H9 (cell line): ENCODE results near the gene DENND1A. TPM values are rescaled to one million over a fixed set of nuclear protein-coding genes. Genes with fewer than 3 reads are reported as not detected.

Source experiments
- DNase-seq: peaks from one replicate; pipeline ENCODE4 v3.0.0-alpha.2; 2017
- H2AFZ ChIP-seq: one replicate; pipeline ENCODE4 v1.6.1; 2013; ENCODE audit warnings: mild to moderate bottlenecking, low read length, control low read depth, moderate library complexity
- H2AK5ac ChIP-seq: 2 replicates; pipeline ENCODE4 v1.6.1; 2013; ENCODE audit warnings: low read length, control low read depth, mixed read lengths; ENCODE audit not compliant: insufficient read length
- H2BK120ac ChIP-seq: one replicate; pipeline ENCODE4 v1.6.1; 2013; ENCODE audit warnings: low read depth, mild to moderate bottlenecking, low read length, control low read depth, inconsistent platforms; ENCODE audit not compliant: poor library complexity, severe bottlenecking
- H2BK12ac ChIP-seq: 2 replicates; pipeline ENCODE4 v1.6.1; 2013; ENCODE audit warnings: low read length, control low read depth, mixed read lengths, low read depth; ENCODE audit not compliant: insufficient read length
- H2BK15ac ChIP-seq: 2 replicates; pipeline ENCODE4 v1.6.1; 2013; ENCODE audit warnings: low read depth, low read length, control low read depth
- H2BK20ac ChIP-seq: one replicate; pipeline ENCODE4 v1.6.1; 2013; ENCODE audit warnings: low read depth, mild to moderate bottlenecking, low read length, control low read depth, inconsistent platforms; ENCODE audit not compliant: poor library complexity, severe bottlenecking
- H2BK5ac ChIP-seq: 2 replicates; pipeline ENCODE4 v1.6.1; 2013; ENCODE audit warnings: low read length, control low read depth, mixed read lengths; ENCODE audit not compliant: insufficient read length
- H3K14ac ChIP-seq: 2 replicates; pipeline ENCODE4 v1.6.1; 2013; ENCODE audit warnings: low read length, control low read depth; ENCODE audit not compliant: insufficient read depth
- H3K18ac ChIP-seq: 2 replicates; pipeline ENCODE4 v1.6.1; 2013; ENCODE audit warnings: low read depth, mild to moderate bottlenecking, mixed read lengths, low read length, control low read depth; ENCODE audit not compliant: insufficient read length
- H3K23ac ChIP-seq: 2 replicates; pipeline ENCODE4 v1.6.1; 2013; ENCODE audit warnings: low read length, control low read depth, mixed read lengths, low read depth; ENCODE audit not compliant: insufficient read length
- H3K23me2 ChIP-seq: 2 replicates; pipeline ENCODE4 v1.6.1; 2013; ENCODE audit warnings: low read depth, mild to moderate bottlenecking, mixed read lengths, low read length, control low read depth; ENCODE audit not compliant: insufficient read length, poor library complexity, severe bottlenecking
- H3K27ac ChIP-seq: 2 replicates; pipeline ENCODE4 v1.5.1; 2013; ENCODE audit warnings: low read length, control low read depth, mixed read lengths, low read depth; ENCODE audit not compliant: insufficient read length
- H3K27me3 ChIP-seq: 2 replicates; pipeline ENCODE4 v1.6.1; 2013; ENCODE audit warnings: low read length, control low read depth, inconsistent platforms; ENCODE audit not compliant: insufficient read depth
- H3K4ac ChIP-seq: 2 replicates; pipeline ENCODE4 v1.6.1; 2013; ENCODE audit warnings: low read depth, mild to moderate bottlenecking, control low read depth, inconsistent platforms, low read length, moderate library complexity
- H3K4me1 ChIP-seq: 2 replicates; pipeline ENCODE4 v1.6.1; 2013; ENCODE audit warnings: low read length, control low read depth, inconsistent platforms; ENCODE audit not compliant: insufficient read depth
- H3K4me2 ChIP-seq: 2 replicates; pipeline ENCODE4 v1.6.1; 2013; ENCODE audit warnings: low read length, control low read depth, mixed read lengths; ENCODE audit not compliant: insufficient read length, insufficient read depth
- H3K56ac ChIP-seq: 2 replicates; pipeline ENCODE4 v1.6.1; 2013; ENCODE audit warnings: low read depth, mild to moderate bottlenecking, mixed read lengths, low read length, control low read depth; ENCODE audit not compliant: insufficient read length
- H3K79me1 ChIP-seq: 2 replicates; pipeline ENCODE4 v1.6.1; 2013; ENCODE audit warnings: low read depth, mild to moderate bottlenecking, moderate library complexity, low read length, control low read depth, inconsistent platforms; ENCODE audit not compliant: insufficient read depth, poor library complexity, severe bottlenecking
- H3K79me2 ChIP-seq: 2 replicates; pipeline ENCODE4 v1.6.1; 2013; ENCODE audit warnings: low read length, control low read depth, inconsistent platforms; ENCODE audit not compliant: insufficient read depth
- H3K9ac ChIP-seq: 2 replicates; pipeline ENCODE4 v1.6.1; 2013; ENCODE audit warnings: low read length, control low read depth, mixed read lengths; ENCODE audit not compliant: insufficient read length; ENCODE audit errors: extremely low read depth
- H3K9me3 ChIP-seq: one replicate; pipeline ENCODE4 v1.6.1; 2013; ENCODE audit warnings: low read depth, low read length, inconsistent platforms; ENCODE audit not compliant: control insufficient read depth
- H3T11ph ChIP-seq: one replicate; pipeline ENCODE4 v1.6.1; 2013; ENCODE audit warnings: mild to moderate bottlenecking, low read length, control low read depth, inconsistent platforms
- H4K20me1 ChIP-seq: one replicate; pipeline ENCODE4 v1.6.1; 2013; ENCODE audit not compliant: control insufficient read depth, insufficient read length, insufficient read depth
- H4K5ac ChIP-seq: 2 replicates; pipeline ENCODE4 v1.6.1; 2013; ENCODE audit warnings: low read depth, mild to moderate bottlenecking, mixed read lengths, low read length, control low read depth; ENCODE audit not compliant: insufficient read length
- H4K8ac ChIP-seq: replicated peaks from 2 replicates; pipeline ENCODE4 v1.6.1; 2013; ENCODE audit warnings: low read length, control low read depth, mixed read lengths, low read depth; ENCODE audit not compliant: insufficient read length
- H4K91ac ChIP-seq: 2 replicates; pipeline ENCODE4 v1.6.1; 2013; ENCODE audit warnings: low read depth, mild to moderate bottlenecking, moderate library complexity, mixed read lengths, low read length, control low read depth; ENCODE audit not compliant: insufficient read length
- H3K27ac Mint-ChIP-seq, 3 experiments: 2 replicates in 2 of 3; 3 replicates in 1 of 3; pipeline ENCODE4 v1.8.0; 2020 to 2021; ENCODE audit warnings: mixed read lengths in 3 of 3, mild to moderate bottlenecking in 1 of 3, moderate library complexity in 1 of 3
- H3K27me3 Mint-ChIP-seq: 2 replicates; pipeline ENCODE4 v1.8.0; 2021; ENCODE audit warnings: low read depth, mild to moderate bottlenecking, moderate library complexity, mixed read lengths
- H3K36me3 Mint-ChIP-seq, 3 experiments: 2 replicates in 2 of 3; 3 replicates in 1 of 3; pipeline ENCODE4 v1.8.0; 2020 to 2021; ENCODE audit warnings: low read depth in 3 of 3, mixed read lengths in 3 of 3; ENCODE audit not compliant: insufficient read depth in 1 of 3
- H3K4me1 Mint-ChIP-seq, 2 experiments: 2 replicates each; pipeline ENCODE4 v1.8.0; 2020; ENCODE audit warnings: mixed read lengths in 2 of 2
- H3K4me3 Mint-ChIP-seq, 2 experiments: 2 replicates in 1 of 2; 3 replicates in 1 of 2; pipeline ENCODE4 v1.8.0; 2020 to 2021; ENCODE audit warnings: mild to moderate bottlenecking in 2 of 2, mixed read lengths in 2 of 2, moderate library complexity in 1 of 2
- H3K9me3 Mint-ChIP-seq, 2 experiments: 2 replicates in 1 of 2; 3 replicates in 1 of 2; pipeline ENCODE4 v1.8.0; 2020; ENCODE audit warnings: mild to moderate bottlenecking in 2 of 2, mixed read lengths in 2 of 2, moderate library complexity in 1 of 2
- CTCF ChIP-seq: fragments of 200-600 bp; sonication (generic); conservative IDR thresholded peaks from 3 replicates; pipeline ENCODE4 v1.8.0; 2021; ENCODE audit warnings: antibody characterized with exemption, mild to moderate bottlenecking
- WGBS: extraction: QIAGEN DNeasy Blood & Tissue Kit; methylation state at CpG from one replicate; pipeline ENCODE4 v1.1.7; 2013; ENCODE audit warnings: missing lambda C conversion rate, low lambda C conversion rate, mixed read lengths; ENCODE audit not compliant: insufficient read length; ENCODE audit errors: extremely low coverage; 5-methylcytosine and 5-hydroxymethylcytosine counted together
- total RNA-seq: library from RNA; stranded (reverse); gene quantifications from 2 replicates; pipeline ENCODE4 v1.2.1, GENCODE V29; 2021

Gene DENND1A
- total RNA-seq, 1 experiment from 2014 or later, result 20.4 TPM

GRCh38 chr9:123964761-123965160, 34.8 kb upstream of the DENND1A start:
- H2AK5ac ChIP-seq, result no peak overlapping the region
- H3K23me2 ChIP-seq, result no peaks in the 10 kb centered on the region
- no peak overlapping the region for H3T11ph ChIP-seq
- H2BK120ac ChIP-seq, result no peak overlapping the region
- no peak overlapping the region for H2BK20ac ChIP-seq
- no peak overlapping the region for H3K4me2 ChIP-seq
- Mint-ChIP-seq H3K9me3 (no peaks in the 10 kb centered on the region), H3K4me1 (peaks cover 8 to 11% of the 10 kb centered on the region in 2 experiments; a peak in 3 of 4 replicates), H3K4me3 (no peak overlapping the region), H3K27me3 (peaks cover 47% of the 10 kb centered on the region), H3K36me3 (no peaks in the 10 kb centered on the region), H3K27ac (no peak overlapping the region)
- no peak overlapping the region for H3K56ac ChIP-seq
- H3K79me2 ChIP-seq, result no peaks in the 10 kb centered on the region
- no peaks in the 10 kb centered on the region for H3K79me1 ChIP-seq
- no peak overlapping the region for H2BK12ac ChIP-seq
- no peaks in the 10 kb centered on the region for H3K9me3 ChIP-seq
- WGBS, result no CpG with 5 or more reads among the region's 12 CpGs
- no peaks in the 10 kb centered on the region for H3K27me3 ChIP-seq
- H2BK15ac ChIP-seq, result no peak overlapping the region
- H3K18ac ChIP-seq, result no peak overlapping the region
- no peak overlapping the region for H3K4ac ChIP-seq
- no peak overlapping the region for H3K9ac ChIP-seq
- no peak overlapping the region for H2BK5ac ChIP-seq
- H3K23ac ChIP-seq, result no peak overlapping the region
- no peak overlapping the region for H3K14ac ChIP-seq
- no peak overlapping the region for H3K27ac ChIP-seq
- H2AFZ ChIP-seq, result no peak overlapping the region
- no peak for TF ChIP-seq CTCF
- H3K4me1 ChIP-seq, result no peaks in the 10 kb centered on the region; the same call in 1 of the 2 replicates
- no peak for DNase-seq
- no peaks in the 10 kb centered on the region for H4K20me1 ChIP-seq
- no peak overlapping the region for H4K91ac ChIP-seq
- no peak overlapping the region for H4K8ac ChIP-seq
- H4K5ac ChIP-seq, result no peak overlapping the region
